TTC549 (cell line): ENCODE measurements around the gene PARD3.
"Not testable (repeated sequence)": the region's sequence is repeated elsewhere in the genome, so short reads cannot be mapped to it uniquely, and the experiment has no call there.

ENCODE experiments used
- FAIRE-seq: peaks from 2 replicates; lab custom pipeline; 2012; peaks lifted over from hg19 to GRCh38; lab: Jason Lieb, UNC

The PARD3 gene

GRCh38 chr10:34290412-34291081 lies 524.5 kb downstream of the PARD3 start:
- no peak for FAIRE-seq

- no peak for FAIRE-seq
These were observed 526.5 kb downstream of the PARD3 start for GRCh38 chr10:34288634-34289033.

- FAIRE-seq: no peak
These were observed 528.9 kb downstream of the PARD3 start for GRCh38 chr10:34286136-34286739.

GRCh38 chr10:34281661-34282582 lies 533.2 kb downstream of the PARD3 start:
- FAIRE-seq: no peak

GRCh38 chr10:34280599-34281374 lies 534.3 kb downstream of the PARD3 start:
- FAIRE-seq: no peak

- no peak for FAIRE-seq
These were observed 539.4 kb downstream of the PARD3 start for GRCh38 chr10:34275626-34276130.

- FAIRE-seq: no peak
These were observed 540.2 kb downstream of the PARD3 start for GRCh38 chr10:34274906-34275305.

- no peak for FAIRE-seq
These were observed 541.8 kb downstream of the PARD3 start for GRCh38 chr10:34273340-34273739.

- FAIRE-seq: no peak
These were observed 542.8 kb downstream of the PARD3 start for GRCh38 chr10:34272316-34272715.

- FAIRE-seq: not testable (repeated sequence)
These were observed 546.7 kb downstream of the PARD3 start for GRCh38 chr10:34268410-34268809.

- no peak for FAIRE-seq
These were observed 552.1 kb downstream of the PARD3 start for GRCh38 chr10:34262985-34263384.

- no peak for FAIRE-seq
These were observed 554.2 kb downstream of the PARD3 start for GRCh38 chr10:34260904-34261303.

GRCh38 chr10:34256216-34256615 lies 558.9 kb downstream of the PARD3 start:
- FAIRE-seq: no peak

- no peak for FAIRE-seq
These were observed 560.1 kb downstream of the PARD3 start for GRCh38 chr10:34255035-34255434.

- no peak for FAIRE-seq
These were observed 560.5 kb downstream of the PARD3 start for GRCh38 chr10:34254596-34254995.

GRCh38 chr10:34252111-34252510 lies 563.0 kb downstream of the PARD3 start:
- FAIRE-seq: no peak

GRCh38 chr10:34251177-34251576 lies 563.9 kb downstream of the PARD3 start:
- no peak for FAIRE-seq

GRCh38 chr10:34250722-34251121 lies 564.4 kb downstream of the PARD3 start:
- no peak for FAIRE-seq

GRCh38 chr10:34249634-34250033 lies 565.5 kb downstream of the PARD3 start:
- FAIRE-seq: no peak

GRCh38 chr10:34247560-34247959 lies 567.5 kb downstream of the PARD3 start:
- FAIRE-seq: no peak

- no peak for FAIRE-seq
These were observed 570.2 kb downstream of the PARD3 start for GRCh38 chr10:34244756-34245484.
